MM.1S (cell line): ENCODE measurements around the gene KCNIP1.

ENCODE experiments used
- DNase-seq: peaks from one replicate; pipeline ENCODE4 v3.0.0-alpha.2; 2015
- H2AFZ ChIP-seq: fragments of 300-600 bp; sonication (generic); 2 replicates; pipeline ENCODE4 v1.6.0; 2016; ENCODE audit warnings: antibody characterized with exemption, low read length
- H3F3A ChIP-seq: fragments of 300-600 bp; sonication (generic); 2 replicates; pipeline ENCODE4 v1.6.1; 2016; ENCODE audit warnings: mild to moderate bottlenecking, antibody characterized with exemption, low read length, moderate library complexity, mixed read lengths; ENCODE audit not compliant: insufficient read depth
- H3K27ac ChIP-seq: fragments of 300-600 bp; sonication (generic); 2 replicates; pipeline ENCODE4 v1.5.1; 2016; ENCODE audit warnings: mild to moderate bottlenecking, low read length
- H3K27me3 ChIP-seq: fragments of 300-600 bp; sonication (generic); replicated peaks from 2 replicates; pipeline ENCODE4 v1.6.0; 2016; ENCODE audit warnings: low read length; ENCODE audit not compliant: insufficient read depth
- H3K36me3 ChIP-seq: fragments of 300-600 bp; sonication (generic); replicated peaks from 2 replicates; pipeline ENCODE4 v1.6.1; 2016; ENCODE audit warnings: mild to moderate bottlenecking, low read length, mixed read lengths; ENCODE audit not compliant: insufficient read depth
- H3K4me1 ChIP-seq: fragments of 300-600 bp; sonication (generic); 2 replicates; pipeline ENCODE4 v1.6.1; 2016; ENCODE audit warnings: low read length, mixed read lengths
- H3K4me2 ChIP-seq: fragments of 300-600 bp; sonication (generic); 2 replicates; pipeline ENCODE4 v1.6.0; 2016; ENCODE audit warnings: low read depth, low read length
- H3K4me3 ChIP-seq: fragments of 300-600 bp; sonication (generic); 2 replicates; pipeline ENCODE4 v1.5.1; 2016; ENCODE audit warnings: low read length, mixed read lengths
- H3K79me2 ChIP-seq: fragments of 300-600 bp; sonication (generic); 2 replicates; pipeline ENCODE4 v1.6.1; 2016; ENCODE audit warnings: mixed run types, low read length, mixed read lengths
- H3K9ac ChIP-seq: fragments of 300-600 bp; sonication (generic); 2 replicates; pipeline ENCODE4 v1.6.1; 2016; ENCODE audit warnings: low read length, mixed read lengths
- H3K9me2 ChIP-seq: fragments of 300-600 bp; sonication (generic); replicated peaks from 2 replicates; pipeline ENCODE4 v1.6.1; 2016; ENCODE audit warnings: mild to moderate bottlenecking, low read length, mixed read lengths; ENCODE audit not compliant: insufficient read depth
- H3K9me3 ChIP-seq: fragments of 300-600 bp; sonication (generic); replicated peaks from 2 replicates; pipeline ENCODE4 v1.6.1; 2016; ENCODE audit warnings: mild to moderate bottlenecking, low read length, mixed read lengths; ENCODE audit not compliant: insufficient read depth
- H4K20me1 ChIP-seq: fragments of 300-600 bp; sonication (generic); 2 replicates; pipeline ENCODE4 v1.6.1; 2016; ENCODE audit warnings: mild to moderate bottlenecking, low read length, moderate library complexity, mixed read lengths; ENCODE audit not compliant: insufficient read depth
- EZH2 ChIP-seq: fragments of 300-600 bp; sonication (generic); optimal IDR thresholded peaks from 2 replicates; pipeline ENCODE3; 2017; ENCODE audit warnings: low read depth, mild to moderate bottlenecking, antibody characterized with exemption, low read length, mixed read lengths
- EZH2phosphoT487 ChIP-seq: fragments of 300-600 bp; sonication (generic); IDR thresholded peaks from 2 replicates; pipeline ENCODE4 v1.6.1; 2018; ENCODE audit warnings: antibody characterized with exemption, low read length
- TF ChIP-seq, protein P1 (sequence below): fragments of 300-600 bp; sonication (generic); IDR thresholded peaks from 2 replicates; pipeline ENCODE4 v1.5.1; 2016; ENCODE audit warnings: antibody characterized with exemption, low read length, mixed read lengths

KCNIP1 gene

DNA sequence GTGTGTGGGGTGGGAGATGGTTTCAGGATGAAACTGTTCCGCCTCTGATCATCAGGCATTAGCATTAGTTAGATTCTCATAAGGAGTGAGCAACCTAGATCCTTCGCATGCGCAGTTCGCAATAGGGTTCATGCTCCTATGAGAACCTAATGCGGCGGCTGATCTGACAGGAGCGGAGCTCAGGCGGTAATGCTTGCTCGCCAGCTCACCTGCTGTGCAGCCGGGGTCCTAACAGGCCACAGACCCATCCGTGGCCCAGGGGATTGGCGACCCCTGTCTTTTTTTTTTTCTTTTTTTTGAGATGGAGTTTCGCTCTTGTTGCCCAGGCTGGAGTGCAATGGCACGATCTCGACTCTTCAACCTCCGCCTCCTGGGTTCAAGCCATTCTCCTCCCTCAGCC is 119.1 kb downstream of the KCNIP1 start:
- H3K9me2 ChIP-seq = no peaks in the 10 kb centered on the region
- no peak overlapping the region for H3K4me2 ChIP-seq
- no peaks in the 10 kb centered on the region for H4K20me1 ChIP-seq
- no peak overlapping the region for H3K9ac ChIP-seq
- no peak overlapping the region for H3K4me3 ChIP-seq
- H3K9me3 ChIP-seq = no peaks in the 10 kb centered on the region
- DNase-seq = no peak
- H3K79me2 ChIP-seq = no peaks in the 10 kb centered on the region
- H3F3A ChIP-seq = no peaks in the 10 kb centered on the region
- H3K27ac ChIP-seq = no peak overlapping the region
- no peaks in the 10 kb centered on the region for H3K4me1 ChIP-seq
- no peaks in the 10 kb centered on the region for H3K27me3 ChIP-seq
- no peaks in the 10 kb centered on the region for H3K36me3 ChIP-seq
- no peak for TF ChIP-seq EZH2phosphoT487
- TF ChIP-seq, protein P1, sequence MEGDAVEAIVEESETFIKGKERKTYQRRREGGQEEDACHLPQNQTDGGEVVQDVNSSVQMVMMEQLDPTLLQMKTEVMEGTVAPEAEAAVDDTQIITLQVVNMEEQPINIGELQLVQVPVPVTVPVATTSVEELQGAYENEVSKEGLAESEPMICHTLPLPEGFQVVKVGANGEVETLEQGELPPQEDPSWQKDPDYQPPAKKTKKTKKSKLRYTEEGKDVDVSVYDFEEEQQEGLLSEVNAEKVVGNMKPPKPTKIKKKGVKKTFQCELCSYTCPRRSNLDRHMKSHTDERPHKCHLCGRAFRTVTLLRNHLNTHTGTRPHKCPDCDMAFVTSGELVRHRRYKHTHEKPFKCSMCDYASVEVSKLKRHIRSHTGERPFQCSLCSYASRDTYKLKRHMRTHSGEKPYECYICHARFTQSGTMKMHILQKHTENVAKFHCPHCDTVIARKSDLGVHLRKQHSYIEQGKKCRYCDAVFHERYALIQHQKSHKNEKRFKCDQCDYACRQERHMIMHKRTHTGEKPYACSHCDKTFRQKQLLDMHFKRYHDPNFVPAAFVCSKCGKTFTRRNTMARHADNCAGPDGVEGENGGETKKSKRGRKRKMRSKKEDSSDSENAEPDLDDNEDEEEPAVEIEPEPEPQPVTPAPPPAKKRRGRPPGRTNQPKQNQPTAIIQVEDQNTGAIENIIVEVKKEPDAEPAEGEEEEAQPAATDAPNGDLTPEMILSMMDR = no peak
- H2AFZ ChIP-seq = no peak overlapping the region

DNA sequence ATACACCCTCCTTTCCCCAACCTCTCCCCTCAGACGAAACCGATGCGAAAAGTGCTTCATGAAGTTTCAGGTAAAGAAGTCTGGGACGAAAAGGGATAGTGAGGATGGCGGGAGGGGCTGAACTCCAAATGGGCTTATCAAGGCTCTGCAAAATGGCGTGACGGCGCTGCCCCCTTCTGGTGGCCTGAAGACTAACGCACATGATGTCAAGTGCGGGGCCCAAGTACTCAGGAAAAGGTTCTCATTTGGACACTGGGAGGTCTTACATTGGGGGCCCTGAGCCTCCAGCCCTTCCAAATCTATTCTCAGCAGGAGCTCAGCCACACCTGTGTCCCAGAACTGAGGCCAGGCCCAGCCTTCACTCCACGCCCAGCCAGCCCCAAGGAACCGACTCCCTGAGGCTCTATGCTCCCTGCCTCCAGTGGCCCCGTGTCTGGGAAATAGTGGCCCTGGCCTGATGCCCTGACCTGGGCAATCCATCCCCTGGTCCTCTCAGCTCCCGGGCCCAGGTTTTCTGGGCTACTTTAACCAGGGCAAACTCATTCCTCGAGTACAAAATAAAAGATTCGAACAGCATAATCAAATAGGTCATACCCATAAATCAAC is 119.9 kb downstream of the KCNIP1 start:
- no peak overlapping the region for H2AFZ ChIP-seq
- H3K4me3 ChIP-seq = no peak overlapping the region
- H3K4me2 ChIP-seq = no peak overlapping the region
- H4K20me1 ChIP-seq = no peaks in the 10 kb centered on the region
- H3K4me1 ChIP-seq = no peaks in the 10 kb centered on the region
- H3F3A ChIP-seq = no peaks in the 10 kb centered on the region
- peak; percentile 49 for DNase-seq
- H3K9me2 ChIP-seq = no peaks in the 10 kb centered on the region
- no peaks in the 10 kb centered on the region for H3K9me3 ChIP-seq
- no peak overlapping the region for H3K9ac ChIP-seq
- H3K79me2 ChIP-seq = no peaks in the 10 kb centered on the region
- no peak for TF ChIP-seq EZH2phosphoT487
- no peak for TF ChIP-seq EZH2
- TF ChIP-seq, protein P1 = peak; percentile 73
- H3K27me3 ChIP-seq = no peaks in the 10 kb centered on the region
- no peaks in the 10 kb centered on the region for H3K36me3 ChIP-seq
- no peak overlapping the region for H3K27ac ChIP-seq

- no peak overlapping the region for H3K4me3 ChIP-seq
- H3K4me1 ChIP-seq = no peaks in the 10 kb centered on the region
- no peaks in the 10 kb centered on the region for H4K20me1 ChIP-seq
- H3K36me3 ChIP-seq = no peaks in the 10 kb centered on the region
- no peak overlapping the region for H3K27ac ChIP-seq
- H3F3A ChIP-seq = no peaks in the 10 kb centered on the region
- H3K27me3 ChIP-seq = 0 out of 2 replicates have a peak, but pooled peaks cover under 1% of the 10 kb centered on the region
- no peak overlapping the region for H2AFZ ChIP-seq
- no peak for TF ChIP-seq EZH2
- no peak for TF ChIP-seq EZH2phosphoT487
- TF ChIP-seq, protein P1 = no peak
- no peaks in the 10 kb centered on the region for H3K9me2 ChIP-seq
- no peaks in the 10 kb centered on the region for H3K9me3 ChIP-seq
- no peak overlapping the region for H3K4me2 ChIP-seq
- H3K79me2 ChIP-seq = no peaks in the 10 kb centered on the region
- DNase-seq = no peak
- H3K9ac ChIP-seq = no peak overlapping the region
These were observed 121.7 kb downstream of the KCNIP1 start for GRCh38 chr5:170625221-170626165.
